Activated naive CD8-positive, alpha-beta T cell treated with anti-CD3 and anti-CD28 coated beads, Interleukin-2, amount 10 ng/mL, durations not matched to agents 7 days and 5 days (primary cell): ENCODE measurements around the gene EHF. TPM values are rescaled to one million over a fixed set of nuclear protein-coding genes. Genes with fewer than 3 reads are reported as not detected.

ENCODE experiments used
- ATAC-seq: fragments of 150-1000 bp; cut with Tn5 transposase; one replicate; pipeline ENCODE4 v1.10.0; 2021; ENCODE audit warnings: low read depth, moderate library complexity
- POLR2A ChIA-PET: fragments of 350-600 bp; sonication (Branson Sonifier 250); formaldehyde crosslinking; loops from one replicate; lab custom pipeline; 2021; ENCODE audit warnings: antibody characterized with exemption; lab: Charles Lee
- DNase-seq: peaks from one replicate; pipeline ENCODE4 v3.0.0; 2021
- H3K27ac Mint-ChIP-seq: one replicate; pipeline ENCODE4 v1.8.0; 2022; ENCODE audit warnings: mild to moderate bottlenecking, mixed read lengths
- H3K27me3 Mint-ChIP-seq: one replicate; pipeline ENCODE4 v1.8.0; 2022; ENCODE audit warnings: mild to moderate bottlenecking, moderate library complexity, mixed read lengths
- H3K36me3 Mint-ChIP-seq: one replicate; pipeline ENCODE4 v1.8.0; 2021; ENCODE audit warnings: mild to moderate bottlenecking, mixed read lengths
- H3K4me1 Mint-ChIP-seq: one replicate; pipeline ENCODE4 v1.8.0; 2021; ENCODE audit warnings: mixed read lengths
- H3K4me3 Mint-ChIP-seq: one replicate; pipeline ENCODE4 v1.8.0; 2022; ENCODE audit warnings: mild to moderate bottlenecking, moderate library complexity, mixed read lengths
- H3K9me3 Mint-ChIP-seq: one replicate; pipeline ENCODE4 v1.8.0; 2021; ENCODE audit warnings: mixed read lengths
- total RNA-seq, 2 experiments: library from RNA; stranded (reverse); gene quantifications; one replicate each; pipeline ENCODE4 v1.2.3, GENCODE V29; 2021

Gene EHF
- total RNA-seq, 2 experiments from 2014 or later = not detected

DNA sequence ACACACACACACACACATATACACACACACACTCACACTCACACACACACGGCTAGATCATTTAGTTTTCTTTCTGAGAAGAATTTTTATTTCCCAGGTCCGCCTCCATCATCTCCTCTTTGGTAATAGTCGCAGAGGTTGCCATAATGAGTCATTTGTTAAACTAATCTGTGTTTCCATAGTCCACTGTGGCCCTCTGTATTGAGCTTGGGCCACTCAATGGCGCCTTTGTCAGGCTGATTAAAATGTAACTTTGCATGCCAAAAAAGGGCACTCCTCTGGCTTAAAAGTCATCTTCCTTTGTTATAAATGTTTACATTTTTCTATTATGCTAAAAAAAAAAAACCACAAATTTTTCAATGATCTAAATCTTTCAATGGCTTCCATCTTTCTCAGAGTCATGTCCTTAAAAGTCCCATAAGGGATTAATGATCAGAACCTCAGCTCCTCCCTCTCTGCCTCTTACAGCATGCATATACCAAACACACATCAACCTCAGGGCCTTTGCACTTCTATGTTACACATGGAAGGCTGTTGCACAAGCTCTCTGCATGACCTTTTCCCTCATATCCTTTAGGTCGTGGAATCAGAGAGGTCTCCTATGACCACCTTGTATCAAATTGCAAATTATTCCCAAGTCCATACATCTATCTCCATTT lies 35.3 kb downstream of the EHF start:
- peaks cover 7% of the 10 kb centered on the region for H3K4me1 Mint-ChIP-seq
- H3K27me3 Mint-ChIP-seq = peaks cover 42% of the 10 kb centered on the region
- no peaks in the 10 kb centered on the region for H3K36me3 Mint-ChIP-seq
- DNase-seq (no peak), ATAC-seq (no peak)
- no peak overlapping the region for H3K27ac Mint-ChIP-seq
- POLR2A ChIA-PET = no interaction called here
- H3K4me3 Mint-ChIP-seq = no peak overlapping the region
- H3K9me3 Mint-ChIP-seq = no peaks in the 10 kb centered on the region

DNA sequence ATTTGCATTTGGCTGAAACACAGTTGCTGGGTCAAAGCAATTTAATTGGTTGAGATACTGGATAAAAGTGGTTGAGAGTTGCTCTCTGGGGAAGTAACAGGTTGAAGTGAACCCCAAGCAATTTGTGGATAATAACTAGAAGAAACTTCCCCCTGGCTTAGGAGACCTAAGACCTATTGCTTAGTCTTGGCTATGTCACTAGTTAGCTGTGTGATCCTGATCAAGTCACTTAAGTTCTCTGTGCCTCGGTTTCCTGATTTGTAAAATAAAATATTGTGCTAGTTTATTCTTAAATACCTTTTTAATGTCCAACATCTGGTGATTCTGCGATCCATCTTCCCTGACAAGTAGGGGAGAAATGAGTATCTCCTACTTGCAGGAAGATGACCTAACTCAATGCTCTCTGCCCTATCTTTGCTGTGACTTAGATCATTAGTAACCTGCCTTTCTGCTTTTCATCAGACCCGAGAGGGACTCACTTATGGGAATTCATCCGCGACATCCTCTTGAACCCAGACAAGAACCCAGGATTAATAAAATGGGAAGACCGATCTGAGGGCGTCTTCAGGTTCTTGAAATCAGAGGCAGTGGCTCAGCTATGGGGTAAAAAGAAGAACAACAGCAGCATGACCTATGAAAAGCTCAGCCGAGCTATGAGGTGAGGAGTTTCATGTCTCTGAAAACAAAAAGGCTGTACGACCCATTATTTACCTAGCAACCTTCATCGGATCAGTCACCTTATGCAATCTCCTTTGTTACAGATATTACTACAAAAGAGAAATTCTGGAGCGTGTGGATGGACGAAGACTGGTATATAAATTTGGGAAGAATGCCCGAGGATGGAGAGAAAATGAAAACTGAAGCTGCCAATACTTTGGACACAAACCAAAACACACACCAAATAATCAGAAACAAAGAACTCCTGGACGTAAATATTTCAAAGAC lies 37.5 kb downstream of the EHF start:
- DNase-seq (no peak), ATAC-seq (no peak)
- Mint-ChIP-seq H3K27ac (no peak overlapping the region), H3K4me3 (no peak overlapping the region), H3K9me3 (no peaks in the 10 kb centered on the region), H3K27me3 (peaks cover 38% of the 10 kb centered on the region), H3K4me1 (no peaks in the 10 kb centered on the region), H3K36me3 (no peaks in the 10 kb centered on the region)
- POLR2A ChIA-PET = no interaction called here

DNA sequence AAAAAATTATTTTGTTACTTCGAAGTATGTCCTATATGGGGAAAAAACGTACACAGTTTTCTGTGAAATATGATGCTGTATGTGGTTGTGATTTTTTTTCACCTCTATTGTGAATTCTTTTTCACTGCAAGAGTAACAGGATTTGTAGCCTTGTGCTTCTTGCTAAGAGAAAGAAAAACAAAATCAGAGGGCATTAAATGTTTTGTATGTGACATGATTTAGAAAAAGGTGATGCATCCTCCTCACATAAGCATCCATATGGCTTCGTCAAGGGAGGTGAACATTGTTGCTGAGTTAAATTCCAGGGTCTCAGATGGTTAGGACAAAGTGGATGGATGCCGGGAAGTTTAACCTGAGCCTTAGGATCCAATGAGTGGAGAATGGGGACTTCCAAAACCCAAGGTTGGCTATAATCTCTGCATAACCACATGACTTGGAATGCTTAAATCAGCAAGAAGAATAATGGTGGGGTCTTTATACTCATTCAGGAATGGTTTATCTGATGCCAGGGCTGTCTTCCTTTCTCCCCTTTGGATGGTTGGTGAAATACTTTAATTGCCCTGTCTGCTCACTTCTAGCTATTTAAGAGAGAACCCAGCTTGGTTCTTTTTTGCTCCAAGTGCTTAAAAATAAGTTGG lies 38.3 kb downstream of the EHF start:
- Mint-ChIP-seq H3K27me3 (peaks cover 40% of the 10 kb centered on the region), H3K9me3 (no peaks in the 10 kb centered on the region), H3K4me3 (no peak overlapping the region), H3K36me3 (no peaks in the 10 kb centered on the region), H3K4me1 (no peaks in the 10 kb centered on the region), H3K27ac (no peak overlapping the region)
- ATAC-seq = no peak
- DNase-seq = no peak
- POLR2A ChIA-PET = no interaction called here

DNA sequence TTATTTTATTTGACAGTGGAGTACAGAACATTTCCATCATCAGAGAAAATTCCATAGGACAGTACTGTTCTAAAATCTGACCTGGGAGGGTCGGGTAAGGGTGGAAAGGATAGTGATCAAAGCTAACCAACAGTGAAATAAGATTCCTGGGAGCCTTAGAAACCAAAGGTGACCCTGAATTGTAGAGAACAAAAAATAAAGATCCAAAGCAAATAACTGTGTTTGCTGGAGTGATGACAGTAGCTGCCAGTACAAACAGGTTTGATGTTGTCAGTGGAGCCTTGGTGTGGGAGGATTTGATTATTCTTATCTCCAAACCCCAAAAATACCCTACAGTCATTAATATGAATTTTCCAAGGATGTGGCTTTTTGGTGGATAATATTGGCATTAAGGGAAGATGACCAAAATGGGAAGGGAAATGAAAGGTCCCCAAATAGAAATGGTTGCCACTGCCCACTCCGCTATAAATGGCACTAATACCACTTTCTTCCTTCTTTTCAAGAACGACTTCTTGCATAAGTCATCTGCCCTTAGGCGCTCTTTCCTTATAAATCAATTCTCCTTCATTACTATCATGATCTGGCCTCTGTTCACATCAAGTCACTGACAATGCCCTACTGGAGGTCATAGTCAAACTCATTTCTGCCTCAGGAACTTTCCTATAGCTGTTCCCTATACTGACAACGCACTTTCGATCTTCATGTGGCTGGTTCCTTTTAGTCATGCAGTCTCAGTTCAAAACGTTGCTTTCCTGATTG lies 44.4 kb downstream of the EHF start:
- no peak overlapping the region for H3K4me3 Mint-ChIP-seq
- no peak for ATAC-seq
- H3K9me3 Mint-ChIP-seq = no peaks in the 10 kb centered on the region
- peaks cover 34% of the 10 kb centered on the region for H3K27me3 Mint-ChIP-seq
- H3K36me3 Mint-ChIP-seq = no peaks in the 10 kb centered on the region
- H3K4me1 Mint-ChIP-seq = peaks cover 5% of the 10 kb centered on the region
- H3K27ac Mint-ChIP-seq = no peak overlapping the region
- POLR2A ChIA-PET = no interaction called here
- DNase-seq = no peak

DNA sequence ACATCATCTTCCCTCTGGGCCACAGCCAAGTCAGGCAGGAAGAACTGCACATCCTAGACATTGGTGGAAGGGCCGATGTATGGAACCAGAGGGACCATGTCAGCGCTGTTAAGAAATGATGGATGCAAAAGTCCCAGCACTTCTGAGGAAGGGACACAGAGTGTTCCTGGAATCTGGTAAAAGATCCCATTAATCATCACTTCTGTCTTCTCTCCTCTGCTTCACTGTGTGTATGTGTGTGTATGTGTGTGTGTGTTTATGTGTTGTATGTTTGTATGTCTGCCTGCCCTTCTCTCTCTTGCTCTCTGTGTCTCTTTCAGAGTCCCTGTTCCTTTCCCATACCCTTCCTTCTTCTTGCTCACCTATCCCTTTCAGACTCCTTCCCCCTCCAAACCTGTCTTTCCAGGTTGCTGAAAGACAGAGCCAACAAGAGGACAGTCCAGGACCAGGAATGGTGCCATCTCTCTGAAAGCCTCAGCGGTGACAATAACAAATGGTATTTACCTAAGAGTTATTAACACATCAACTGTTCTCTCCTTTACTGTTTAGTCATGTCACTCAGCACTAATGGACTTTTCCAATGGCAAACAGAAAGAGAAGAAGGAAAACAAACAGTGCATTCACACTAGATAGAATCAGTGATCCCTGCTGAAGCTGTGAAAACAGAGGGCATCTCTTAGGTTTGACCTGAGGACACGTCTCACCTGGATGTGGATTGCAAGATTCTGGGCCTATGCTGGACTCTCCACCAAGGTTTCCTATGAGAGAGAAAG lies 47.1 kb downstream of the EHF start:
- DNase-seq (no peak), ATAC-seq (no peak)
- Mint-ChIP-seq H3K4me1 (peaks cover 5% of the 10 kb centered on the region), H3K27me3 (peaks cover 33% of the 10 kb centered on the region), H3K27ac (no peak overlapping the region), H3K9me3 (peaks cover 2% of the 10 kb centered on the region), H3K36me3 (no peaks in the 10 kb centered on the region), H3K4me3 (no peak overlapping the region)
- POLR2A ChIA-PET = no interaction called here

DNA sequence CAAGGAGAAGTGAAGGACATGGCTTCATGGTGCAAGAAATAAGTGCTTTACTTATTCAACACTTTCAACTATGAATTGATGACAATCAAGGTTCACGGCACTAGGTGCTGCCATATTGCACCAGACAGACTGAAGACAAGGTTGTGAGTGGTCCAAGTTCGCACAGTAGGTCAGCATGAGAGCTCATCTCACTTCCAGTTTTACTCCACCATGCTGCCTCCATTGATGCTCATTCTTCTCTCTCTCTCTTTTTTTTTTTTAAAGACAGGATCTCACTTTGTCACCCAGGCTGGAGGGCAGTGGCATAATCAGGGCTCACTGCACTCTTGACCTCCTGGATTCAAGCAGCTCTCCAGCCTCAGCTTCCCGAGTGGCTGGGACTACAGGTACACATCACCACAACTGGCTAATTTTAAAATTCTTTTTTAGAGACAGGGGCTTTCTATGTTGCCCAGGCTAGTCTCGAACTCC lies 47.7 kb downstream of the EHF start:
- DNase-seq (no peak), ATAC-seq (no peak)
- H3K36me3 Mint-ChIP-seq = no peaks in the 10 kb centered on the region
- H3K27ac Mint-ChIP-seq = no peak overlapping the region
- POLR2A ChIA-PET = no interaction called here
- peaks cover 2% of the 10 kb centered on the region for H3K9me3 Mint-ChIP-seq
- H3K4me3 Mint-ChIP-seq = no peak overlapping the region
- peaks cover 5% of the 10 kb centered on the region for H3K4me1 Mint-ChIP-seq
- peaks cover 30% of the 10 kb centered on the region for H3K27me3 Mint-ChIP-seq

DNA sequence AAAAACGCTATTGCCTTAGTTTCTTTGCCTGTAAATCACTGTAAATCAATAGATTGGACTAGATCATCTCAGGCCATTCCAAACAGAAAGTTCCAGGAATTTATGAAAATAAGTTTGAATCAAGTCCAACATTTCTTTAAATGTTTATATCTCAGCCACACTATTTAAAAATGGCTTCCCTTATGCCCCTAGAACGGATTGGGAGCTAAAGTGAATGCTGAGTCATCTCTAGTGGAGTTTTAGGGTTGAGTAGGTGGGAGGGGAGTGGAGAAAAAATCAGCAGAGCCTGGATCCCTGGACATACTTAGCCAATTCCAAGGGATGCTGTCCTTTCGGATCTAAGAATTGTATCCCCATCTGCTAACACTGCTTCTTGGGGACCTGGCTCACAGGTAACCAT lies 48.6 kb downstream of the EHF start:
- peaks cover 2% of the 10 kb centered on the region for H3K9me3 Mint-ChIP-seq

DNA sequence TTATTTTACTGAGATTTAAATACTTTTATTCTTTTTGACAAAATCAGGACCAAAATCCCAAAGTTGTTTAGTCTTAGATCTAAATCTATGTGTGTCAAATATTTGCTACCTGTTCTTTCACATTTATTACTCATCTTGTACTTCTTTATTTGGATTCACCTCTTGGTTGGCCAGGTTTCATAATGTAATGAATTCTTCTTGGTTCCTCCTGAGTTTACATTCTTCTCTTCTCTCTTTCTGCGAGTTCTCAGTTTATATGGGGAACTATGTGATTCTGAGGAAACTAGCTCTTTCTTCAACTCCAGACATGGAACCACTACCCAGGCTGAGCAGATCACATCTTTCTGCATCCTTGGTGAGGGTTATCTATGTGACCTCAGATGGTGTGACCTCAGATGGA lies 50.2 kb downstream of the EHF start:
- Mint-ChIP-seq H3K36me3 (no peaks in the 10 kb centered on the region), H3K4me1 (peaks cover 5% of the 10 kb centered on the region), H3K27ac (no peak overlapping the region), H3K27me3 (peaks cover 27% of the 10 kb centered on the region), H3K4me3 (no peak overlapping the region), H3K9me3 (peaks cover 2% of the 10 kb centered on the region)
- POLR2A ChIA-PET = no interaction called here
- no peak for ATAC-seq
- no peak for DNase-seq

More for the DNA sequence above, 48.6 kb downstream of the EHF start:
- H3K27ac Mint-ChIP-seq = no peak overlapping the region
- peaks cover 5% of the 10 kb centered on the region for H3K4me1 Mint-ChIP-seq
- no peaks in the 10 kb centered on the region for H3K36me3 Mint-ChIP-seq
- H3K27me3 Mint-ChIP-seq = peaks cover 24% of the 10 kb centered on the region
- H3K4me3 Mint-ChIP-seq = no peak overlapping the region
- POLR2A ChIA-PET = no interaction called here
- ATAC-seq = no peak
- no peak for DNase-seq

DNA sequence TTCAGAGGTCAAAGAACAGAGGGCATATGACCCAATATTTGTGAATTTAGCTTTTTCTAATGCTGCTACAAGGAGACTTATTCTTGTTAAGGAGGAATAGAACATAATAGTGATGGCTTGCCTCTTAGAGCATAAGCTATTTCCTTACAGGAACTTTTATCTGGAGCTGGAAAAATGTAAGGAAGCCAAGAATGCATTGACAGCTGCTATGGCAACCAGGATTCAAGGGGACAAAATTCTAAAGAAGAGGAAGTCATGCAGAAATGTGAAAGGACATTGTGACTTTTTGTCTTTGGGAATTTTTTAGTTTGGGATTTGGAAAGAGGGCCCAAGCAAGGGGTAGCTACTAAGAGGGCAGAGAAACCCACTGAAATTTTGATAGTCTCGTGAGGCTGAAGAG lies 51.1 kb downstream of the EHF start:
- peaks cover 24% of the 10 kb centered on the region for H3K27me3 Mint-ChIP-seq
- POLR2A ChIA-PET = no interaction called here
- DNase-seq (no peak), ATAC-seq (no peak)
- H3K36me3 Mint-ChIP-seq = no peaks in the 10 kb centered on the region
- peaks cover 2% of the 10 kb centered on the region for H3K9me3 Mint-ChIP-seq
- peaks cover 5% of the 10 kb centered on the region for H3K4me1 Mint-ChIP-seq
- H3K27ac Mint-ChIP-seq = no peak overlapping the region
- no peak overlapping the region for H3K4me3 Mint-ChIP-seq

DNA sequence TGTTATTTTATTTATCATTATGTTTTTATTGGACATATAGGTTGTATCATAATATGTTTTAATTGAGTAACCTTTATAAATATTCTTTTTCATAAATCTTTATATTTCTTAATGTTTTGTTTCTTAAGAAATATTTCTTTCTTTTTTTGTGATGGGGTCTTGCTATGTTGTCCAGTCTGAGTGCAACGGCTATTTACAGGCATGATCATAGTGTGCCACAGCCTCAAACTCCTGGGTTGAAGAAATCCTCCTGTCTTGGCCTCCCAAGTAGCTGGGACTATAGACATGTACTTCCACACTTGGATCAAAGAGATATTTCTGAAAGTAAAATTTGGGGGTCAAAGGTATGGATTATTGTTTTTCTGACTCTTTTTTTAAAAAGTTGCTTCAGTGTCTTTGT lies 53.1 kb downstream of the EHF start:
- Mint-ChIP-seq H3K27me3 (peaks cover 20% of the 10 kb centered on the region), H3K4me3 (no peak overlapping the region), H3K9me3 (peaks cover 2% of the 10 kb centered on the region), H3K36me3 (no peaks in the 10 kb centered on the region), H3K4me1 (peaks cover 5% of the 10 kb centered on the region), H3K27ac (no peak overlapping the region)
- DNase-seq (no peak), ATAC-seq (no peak)
- POLR2A ChIA-PET = no interaction called here

DNA sequence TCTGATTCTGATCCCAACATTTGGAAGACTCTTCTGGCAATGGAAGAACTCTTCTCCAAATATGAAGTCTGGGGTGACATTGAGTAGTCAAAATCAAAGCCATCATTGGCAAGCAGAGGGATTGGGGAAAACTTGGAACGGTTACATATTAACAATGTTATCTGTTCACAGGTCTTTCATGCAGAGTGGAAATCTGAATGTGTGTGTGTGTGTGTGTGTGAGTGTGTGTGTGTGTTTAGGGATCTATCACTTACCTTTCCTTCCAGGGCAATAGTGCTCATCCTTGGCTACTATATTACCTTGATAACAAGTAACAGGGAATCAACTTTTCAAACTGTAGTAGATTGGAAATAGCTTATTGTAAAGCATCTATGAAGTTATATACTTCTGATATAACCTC lies 55.3 kb downstream of the EHF start:
- H3K4me3 Mint-ChIP-seq = no peak overlapping the region
- no peak for DNase-seq
- H3K27me3 Mint-ChIP-seq = peaks cover 18% of the 10 kb centered on the region
- peaks cover under 1% of the 10 kb centered on the region for H3K9me3 Mint-ChIP-seq
- POLR2A ChIA-PET = no interaction called here
- no peak overlapping the region for H3K27ac Mint-ChIP-seq
- no peak for ATAC-seq
- no peaks in the 10 kb centered on the region for H3K36me3 Mint-ChIP-seq
- no peaks in the 10 kb centered on the region for H3K4me1 Mint-ChIP-seq

DNA sequence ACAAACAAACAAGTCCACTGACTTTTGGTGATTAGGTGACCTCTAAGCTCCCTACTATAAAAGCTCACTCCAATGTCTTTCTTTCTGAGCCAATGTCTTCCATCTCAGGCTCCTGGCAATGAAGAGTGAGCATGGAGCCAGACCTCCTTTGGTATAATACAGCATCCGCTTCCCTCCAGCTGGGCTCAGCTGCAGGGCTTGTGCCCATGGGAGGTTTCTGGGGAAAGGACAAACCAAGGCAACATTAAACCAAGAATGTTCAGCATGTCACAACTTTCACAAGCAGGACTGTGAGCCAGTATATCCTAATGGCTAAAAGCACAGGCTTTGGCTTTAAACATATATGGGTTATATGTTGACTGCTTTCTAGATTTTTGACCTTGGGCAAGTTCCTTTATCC lies 58.8 kb downstream of the EHF start:
- Mint-ChIP-seq H3K4me3 (no peak overlapping the region), H3K27me3 (peaks cover 16% of the 10 kb centered on the region), H3K4me1 (no peaks in the 10 kb centered on the region), H3K9me3 (no peaks in the 10 kb centered on the region), H3K36me3 (no peaks in the 10 kb centered on the region), H3K27ac (no peak overlapping the region)
- POLR2A ChIA-PET = interaction anchor here (0.7 kb wide), 1 partner anchor 18 kb away, joined by 3 read pairs; no protein-coding TSS in a partner anchor
- no peak for ATAC-seq
- DNase-seq = no peak
